Panc1 (cell line): ENCODE results near the gene CCDC9B. TPM values are rescaled to one million over a fixed set of nuclear protein-coding genes. Genes with fewer than 3 reads are reported as not detected.

ENCODE experiments used
- ATAC-seq: fragments of 200-7000 bp; cut with Tn5 transposase; 2 replicates; pipeline ENCODE4 v1.9.1; 2020; ENCODE audit warnings: mild to moderate bottlenecking, moderate library complexity
- BruUV-seq: library from RNA; stranded (reverse); fragments of 400-500 nt; replicated peaks from 2 replicates; lab custom pipeline; 2021; lab: Mats Ljungman, UMichigan
- CTCF ChIA-PET: fragments of 300-600 bp; sonication (Branson Sonifier 250); formaldehyde crosslinking; loops from one replicate; lab custom pipeline; 2022; ENCODE audit warnings: antibody characterized with exemption; lab: Charles Lee
- POLR2A ChIA-PET: fragments of 300-600 bp; sonication (Branson Sonifier 250); formaldehyde crosslinking; loops from one replicate; lab custom pipeline; 2022; ENCODE audit warnings: antibody characterized with exemption; lab: Charles Lee
- DNase-seq: peaks from one replicate; pipeline ENCODE4 v3.0.0-alpha.2; 2010; ENCODE audit warnings: low read depth, low spot score
- H3K27ac ChIP-seq: 2 replicates; pipeline ENCODE4 v1.5.1; 2011; ENCODE audit warnings: mild to moderate bottlenecking, low read length, inconsistent platforms
- H3K27me3 ChIP-seq: fragments of 200-500 bp; sonication (Bioruptor generic); 2 replicates; pipeline ENCODE4 v1.6.0; 2014; ENCODE audit warnings: low read length, inconsistent platforms; ENCODE audit not compliant: control insufficient read depth, insufficient read depth
- H3K36me3 ChIP-seq: fragments of 200-500 bp; sonication (Bioruptor generic); 2 replicates; pipeline ENCODE4 v1.5.1; 2014; ENCODE audit warnings: inconsistent platforms, mild to moderate bottlenecking, low read length, moderate library complexity; ENCODE audit not compliant: control insufficient read depth, insufficient read depth
- H3K4me1 ChIP-seq: 2 replicates; pipeline ENCODE4 v1.5.1; 2011; ENCODE audit warnings: inconsistent platforms, mild to moderate bottlenecking, low read length, moderate library complexity; ENCODE audit not compliant: control insufficient read depth, insufficient read depth
- H3K4me3 ChIP-seq, 2 experiments: 2 replicates each; pipeline ENCODE4 v1.5.1; 2011 to 2012; ENCODE audit warnings: low read depth in 2 of 2, low read length in 2 of 2, mild to moderate bottlenecking in 2 of 2, inconsistent platforms in 1 of 2, moderate library complexity in 1 of 2
- H3K9me3 ChIP-seq: fragments of 200-500 bp; sonication (Bioruptor generic); 2 replicates; pipeline ENCODE4 v1.5.1; 2014; ENCODE audit warnings: low read depth, mild to moderate bottlenecking, inconsistent platforms, low read length, moderate library complexity; ENCODE audit not compliant: control insufficient read depth, insufficient read depth
- POLR2AphosphoS5 ChIP-seq: IDR thresholded peaks from 2 replicates; pipeline ENCODE4 v1.6.1; 2012; ENCODE audit warnings: mild to moderate bottlenecking, low read depth, low read length, moderate library complexity
- SIN3A ChIP-seq: IDR thresholded peaks from 2 replicates; pipeline ENCODE4 v1.6.1; 2012; ENCODE audit warnings: low read depth, mild to moderate bottlenecking, low read length, moderate library complexity, borderline replicate concordance; ENCODE audit not compliant: insufficient read depth
- TCF7L2 ChIP-seq: IDR thresholded peaks from 2 replicates; pipeline ENCODE4 v1.6.1; 2011; ENCODE audit warnings: mild to moderate bottlenecking, low read depth, low read length, inconsistent platforms
- in situ Hi-C: cut with HindIII; loops from 2 replicates; pipeline ENCODE4 v1.10.0; 2016; ENCODE audit warnings: low sequenced_read_pairs, low pct_unique_long_range_greater_than_20kb
- intact Hi-C: fragments of 100-400 bp; cut with micrococcal nuclease; formaldehyde crosslinking; loops from one replicate; pipeline ENCODE4 v1.10.0; 2022; ENCODE audit not compliant: unreplicated experiment
- total RNA-seq: library from RNA; stranded (reverse); gene quantifications from one replicate; pipeline ENCODE4 v1.2.1, GENCODE V29; 2021; ENCODE audit not compliant: unreplicated experiment
- TF ChIP-seq, protein P1 (sequence below): fragments of 450-650 bp; IDR thresholded peaks from 2 replicates; pipeline ENCODE4 v1.5.1; 2017; ENCODE audit warnings: mild to moderate bottlenecking
- TF ChIP-seq, protein P2 (sequence below), 2 experiments: IDR thresholded peaks; 2 replicates each; pipeline ENCODE4 v1.6.1; 2011 to 2012; ENCODE audit warnings: low read depth in 2 of 2, control low read depth in 1 of 2, low read length in 1 of 2, mild to moderate bottlenecking in 1 of 2, moderate library complexity in 1 of 2; ENCODE audit not compliant: insufficient read depth in 1 of 2

The CCDC9B gene
- total RNA-seq, 1 experiment from 2014 or later, result 55.9 TPM

DNA sequence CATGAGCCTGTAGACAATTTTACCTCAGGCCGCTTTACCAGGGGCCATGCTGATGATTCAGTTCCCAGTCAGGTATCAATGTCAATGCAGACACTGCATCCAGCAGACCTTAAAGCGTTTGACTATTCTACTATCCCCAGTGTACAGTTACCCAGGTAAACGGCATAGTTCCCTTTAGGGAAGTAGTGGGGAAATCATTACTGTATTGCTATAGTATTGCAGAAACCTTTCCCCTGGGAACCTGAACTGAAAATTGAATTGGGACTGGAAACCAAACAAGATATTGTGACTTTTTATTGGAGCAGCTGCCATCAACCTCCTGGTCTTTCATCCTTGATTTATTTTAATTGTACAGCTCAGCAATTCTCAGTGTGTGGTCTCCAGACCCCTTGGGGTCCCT is 23.8 kb downstream of the CCDC9B start:
- Histone ChIP-seq H3K9me3 (no peaks in the 10 kb centered on the region), H3K4me1 (no peaks in the 10 kb centered on the region), H3K27ac (no peak overlapping the region), H3K4me3 (no peak overlapping the region), H3K27me3 (no peaks in the 10 kb centered on the region), H3K36me3 (no peaks in the 10 kb centered on the region)
- intact Hi-C loops (no loop called here), in situ Hi-C loops (no loop called here)
- ATAC-seq, result no peak
- DNase-seq, result no peak
- POLR2A ChIA-PET, result no interaction called here
- CTCF ChIA-PET, result no interaction called here
- TF ChIP-seq POLR2AphosphoS5 (no peak), TCF7L2 (no peak)
- BruUV-seq, result no TSS peak

DNA sequence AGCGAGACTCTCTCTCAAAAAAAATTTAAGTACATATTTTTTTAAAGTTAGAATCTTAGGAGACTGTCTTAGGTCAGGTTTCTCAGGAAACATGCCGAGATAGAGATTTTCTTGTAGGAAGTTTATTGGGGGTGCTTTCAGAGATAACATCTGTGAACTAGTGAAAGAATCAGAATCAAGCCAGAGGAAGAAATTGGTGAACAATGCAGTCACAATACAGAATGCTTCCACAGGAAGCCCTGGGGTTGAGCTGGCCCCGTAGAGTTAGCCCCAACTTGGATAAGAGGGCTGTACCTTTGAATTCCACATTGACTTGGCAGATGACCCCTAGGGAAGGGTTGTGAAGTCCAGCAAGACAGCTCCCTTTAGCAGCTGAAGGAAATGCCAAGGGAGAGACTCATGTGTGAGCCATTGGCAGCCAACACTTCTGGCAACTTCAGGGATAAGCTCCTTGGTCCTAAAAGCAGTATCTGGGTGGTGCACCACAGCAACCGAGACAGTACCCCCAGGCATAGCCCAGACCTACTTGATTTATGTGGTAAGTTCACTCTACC is 25.9 kb downstream of the CCDC9B start:
- H3K4me1 ChIP-seq, result no peaks in the 10 kb centered on the region
- TF ChIP-seq SIN3A (no peak), POLR2AphosphoS5 (no peak), TCF7L2 (no peak)
- TF ChIP-seq, protein P1, sequence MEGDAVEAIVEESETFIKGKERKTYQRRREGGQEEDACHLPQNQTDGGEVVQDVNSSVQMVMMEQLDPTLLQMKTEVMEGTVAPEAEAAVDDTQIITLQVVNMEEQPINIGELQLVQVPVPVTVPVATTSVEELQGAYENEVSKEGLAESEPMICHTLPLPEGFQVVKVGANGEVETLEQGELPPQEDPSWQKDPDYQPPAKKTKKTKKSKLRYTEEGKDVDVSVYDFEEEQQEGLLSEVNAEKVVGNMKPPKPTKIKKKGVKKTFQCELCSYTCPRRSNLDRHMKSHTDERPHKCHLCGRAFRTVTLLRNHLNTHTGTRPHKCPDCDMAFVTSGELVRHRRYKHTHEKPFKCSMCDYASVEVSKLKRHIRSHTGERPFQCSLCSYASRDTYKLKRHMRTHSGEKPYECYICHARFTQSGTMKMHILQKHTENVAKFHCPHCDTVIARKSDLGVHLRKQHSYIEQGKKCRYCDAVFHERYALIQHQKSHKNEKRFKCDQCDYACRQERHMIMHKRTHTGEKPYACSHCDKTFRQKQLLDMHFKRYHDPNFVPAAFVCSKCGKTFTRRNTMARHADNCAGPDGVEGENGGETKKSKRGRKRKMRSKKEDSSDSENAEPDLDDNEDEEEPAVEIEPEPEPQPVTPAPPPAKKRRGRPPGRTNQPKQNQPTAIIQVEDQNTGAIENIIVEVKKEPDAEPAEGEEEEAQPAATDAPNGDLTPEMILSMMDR, result no peak
- TF ChIP-seq, protein P2, sequence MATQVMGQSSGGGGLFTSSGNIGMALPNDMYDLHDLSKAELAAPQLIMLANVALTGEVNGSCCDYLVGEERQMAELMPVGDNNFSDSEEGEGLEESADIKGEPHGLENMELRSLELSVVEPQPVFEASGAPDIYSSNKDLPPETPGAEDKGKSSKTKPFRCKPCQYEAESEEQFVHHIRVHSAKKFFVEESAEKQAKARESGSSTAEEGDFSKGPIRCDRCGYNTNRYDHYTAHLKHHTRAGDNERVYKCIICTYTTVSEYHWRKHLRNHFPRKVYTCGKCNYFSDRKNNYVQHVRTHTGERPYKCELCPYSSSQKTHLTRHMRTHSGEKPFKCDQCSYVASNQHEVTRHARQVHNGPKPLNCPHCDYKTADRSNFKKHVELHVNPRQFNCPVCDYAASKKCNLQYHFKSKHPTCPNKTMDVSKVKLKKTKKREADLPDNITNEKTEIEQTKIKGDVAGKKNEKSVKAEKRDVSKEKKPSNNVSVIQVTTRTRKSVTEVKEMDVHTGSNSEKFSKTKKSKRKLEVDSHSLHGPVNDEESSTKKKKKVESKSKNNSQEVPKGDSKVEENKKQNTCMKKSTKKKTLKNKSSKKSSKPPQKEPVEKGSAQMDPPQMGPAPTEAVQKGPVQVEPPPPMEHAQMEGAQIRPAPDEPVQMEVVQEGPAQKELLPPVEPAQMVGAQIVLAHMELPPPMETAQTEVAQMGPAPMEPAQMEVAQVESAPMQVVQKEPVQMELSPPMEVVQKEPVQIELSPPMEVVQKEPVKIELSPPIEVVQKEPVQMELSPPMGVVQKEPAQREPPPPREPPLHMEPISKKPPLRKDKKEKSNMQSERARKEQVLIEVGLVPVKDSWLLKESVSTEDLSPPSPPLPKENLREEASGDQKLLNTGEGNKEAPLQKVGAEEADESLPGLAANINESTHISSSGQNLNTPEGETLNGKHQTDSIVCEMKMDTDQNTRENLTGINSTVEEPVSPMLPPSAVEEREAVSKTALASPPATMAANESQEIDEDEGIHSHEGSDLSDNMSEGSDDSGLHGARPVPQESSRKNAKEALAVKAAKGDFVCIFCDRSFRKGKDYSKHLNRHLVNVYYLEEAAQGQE (IDR thresholded peaks at IDR 0.05; ENCODE audit: insufficient read depth in 1 of 2, low read depth in 2 of 2, low read length in 1 of 2), result no peak
- in situ Hi-C loops (no loop called here), intact Hi-C loops (no loop called here)
- ChIA-PET POLR2A (interaction anchor here (0.7 kb wide), 1 partner anchor 64 kb away, joined by 4 read pairs; no protein-coding TSS in a partner anchor), CTCF (no interaction called here)
- no peak for ATAC-seq
- no TSS peak for BruUV-seq
- no peak for DNase-seq
- no peak overlapping the region for H3K27ac ChIP-seq
- H3K36me3 ChIP-seq, result no peaks in the 10 kb centered on the region
- no peaks in the 10 kb centered on the region for H3K27me3 ChIP-seq
- H3K4me3 ChIP-seq, result no peak overlapping the region
- no peaks in the 10 kb centered on the region for H3K9me3 ChIP-seq
